A673 (cell line): ENCODE results near the gene TMUB2. TPM values are rescaled to one million over a fixed set of nuclear protein-coding genes. Genes with fewer than 3 reads are reported as not detected.

Experiments used
- BruUV-seq: library from RNA; stranded (reverse); fragments of 400-500 nt; replicated peaks from 2 replicates; lab custom pipeline; 2021; lab: Mats Ljungman, UMichigan
- CTCF ChIA-PET: fragments of 300-600 bp; sonication (Branson Sonifier 250); formaldehyde crosslinking; loops from one replicate; lab custom pipeline; 2022; ENCODE audit warnings: antibody characterized with exemption; lab: Charles Lee
- POLR2A ChIA-PET: fragments of 300-600 bp; sonication (Branson Sonifier 250); formaldehyde crosslinking; loops from one replicate; lab custom pipeline; 2022; ENCODE audit warnings: antibody characterized with exemption; ENCODE audit not compliant: low non-redundant PET; lab: Charles Lee
- DNase-seq: peaks from one replicate; pipeline ENCODE4 v3.0.0-alpha.2; 2015; ENCODE audit warnings: low spot score
- H3K27ac ChIP-seq: fragments of 200-600 bp; sonication (generic); 2 replicates; pipeline ENCODE4 v1.5.1; 2016; ENCODE audit warnings: mixed run types, low read depth, mild to moderate bottlenecking, mixed read lengths, antibody characterized with exemption, low read length; ENCODE audit not compliant: poor library complexity, severe bottlenecking
- H3K27me3 ChIP-seq: fragments of 200-600 bp; sonication (generic); replicated peaks from 2 replicates; pipeline ENCODE4 v1.6.1; 2017; ENCODE audit warnings: mixed run types, low read depth, mild to moderate bottlenecking, mixed read lengths, antibody characterized with exemption, low read length; ENCODE audit not compliant: insufficient read depth, poor library complexity
- H3K36me3 ChIP-seq: fragments of 200-600 bp; sonication (generic); 2 replicates; pipeline ENCODE4 v1.6.1; 2016; ENCODE audit warnings: mixed run types, mild to moderate bottlenecking, mixed read lengths, antibody characterized with exemption, low read length; ENCODE audit not compliant: insufficient read depth, poor library complexity, severe bottlenecking
- H3K4me1 ChIP-seq: fragments of 200-600 bp; sonication (generic); 2 replicates; pipeline ENCODE4 v1.6.1; 2017; ENCODE audit warnings: mixed run types, mild to moderate bottlenecking, mixed read lengths, antibody characterized with exemption, low read length; ENCODE audit not compliant: insufficient read depth, poor library complexity, severe bottlenecking
- H3K4me3 ChIP-seq: fragments of 200-600 bp; sonication (generic); 2 replicates; pipeline ENCODE4 v1.5.1; 2016; ENCODE audit warnings: low read depth, mixed run types, mild to moderate bottlenecking, mixed read lengths, low read length; ENCODE audit not compliant: poor library complexity, severe bottlenecking
- H3K9me3 ChIP-seq: fragments of 200-600 bp; sonication (generic); 2 replicates; pipeline ENCODE4 v1.6.1; 2016; ENCODE audit warnings: mixed run types, low read depth, mild to moderate bottlenecking, mixed read lengths, antibody characterized with exemption, low read length; ENCODE audit not compliant: poor library complexity, severe bottlenecking
- EZH2 ChIP-seq: fragments of 200-600 bp; sonication (generic); IDR thresholded peaks from 2 replicates; pipeline ENCODE4 v1.6.1; 2017; ENCODE audit warnings: borderline replicate concordance, low read depth, mild to moderate bottlenecking, mixed read lengths, antibody characterized with exemption, low read length; ENCODE audit not compliant: poor library complexity, severe bottlenecking
- intact Hi-C: fragments of 100-400 bp; cut with micrococcal nuclease; formaldehyde crosslinking; loops from one replicate; pipeline ENCODE4 v1.10.0; 2022; ENCODE audit not compliant: unreplicated experiment
- total RNA-seq: library from RNA; stranded (reverse); gene quantifications from 2 replicates; pipeline ENCODE4 v1.2.3, GENCODE V29; 2021
- TF ChIP-seq, protein P1 (sequence below): fragments of 300-800, 200-600 bp; sonication (generic); conservative IDR thresholded peaks from 2 replicates; pipeline ENCODE4 v1.5.1; 2017; ENCODE audit warnings: low read depth, mild to moderate bottlenecking, antibody characterized with exemption, low read length, moderate library complexity, mixed read lengths

The TMUB2 gene
- total RNA-seq, 1 experiment from 2014 or later, result 13.0 TPM

DNA sequence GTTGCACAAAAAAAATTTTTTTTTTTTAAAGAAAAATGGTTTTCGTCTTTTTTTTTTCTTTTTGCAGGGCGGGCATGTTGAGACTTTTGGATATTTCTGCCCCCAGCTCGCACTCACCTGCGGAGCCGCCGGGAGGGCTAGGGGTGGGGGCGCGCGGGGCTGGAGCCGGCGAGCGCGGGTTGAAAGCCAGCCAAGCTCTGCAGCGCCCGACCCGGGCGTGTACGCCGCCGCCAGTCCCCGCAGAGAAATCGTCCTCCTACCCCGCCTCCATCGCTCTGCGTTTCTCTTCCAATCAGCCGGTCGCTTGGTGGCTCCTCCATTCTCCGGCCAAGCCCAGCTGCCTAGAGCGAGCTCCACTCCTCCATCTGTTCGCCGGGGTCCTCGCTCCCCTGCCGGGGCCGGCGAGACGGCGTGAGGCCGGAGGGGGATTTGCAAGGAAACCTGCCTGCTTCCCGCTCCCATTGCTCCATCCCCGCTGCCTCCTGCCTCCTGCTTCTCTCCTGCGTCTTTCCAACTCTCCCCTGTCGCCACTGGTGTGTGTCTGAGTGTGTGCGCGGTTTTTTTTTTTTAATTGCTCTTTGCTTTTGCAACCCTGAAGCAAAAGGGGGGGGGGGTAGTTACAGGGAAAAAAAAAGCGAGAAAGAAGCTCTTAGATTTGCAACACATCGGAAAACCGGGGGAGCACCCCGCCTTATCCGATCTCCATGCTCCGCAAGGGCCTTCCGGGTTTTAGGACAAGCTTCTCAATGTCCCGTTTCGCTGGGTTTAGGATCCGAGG, 34.5 kb downstream of the TMUB2 start:
- H3K36me3 ChIP-seq, result peaks cover 9% of the 10 kb centered on the region
- H3K4me3 ChIP-seq, result peak overlapping the region; percentile 72
- intact Hi-C loops, result loop anchor here (5.0 kb wide), 1 partner anchor 106 kb away; no protein-coding TSS in a partner anchor
- ChIA-PET POLR2A (interaction anchor here (0.6 kb wide), 1 partner anchor 11 kb away, joined by 4 read pairs; no protein-coding TSS in a partner anchor), CTCF (interaction anchor here (0.5 to 0.8 kb wide), 4 partner anchors 101 to 928 kb away, joined by 3 to 5 read pairs (median 4); no protein-coding TSS in a partner anchor)
- DNase-seq, result peak; percentile 78
- no peaks in the 10 kb centered on the region for H3K9me3 ChIP-seq
- peaks cover 9% of the 10 kb centered on the region for H3K4me1 ChIP-seq
- TF ChIP-seq EZH2, result no peak
- TF ChIP-seq, protein P1, sequence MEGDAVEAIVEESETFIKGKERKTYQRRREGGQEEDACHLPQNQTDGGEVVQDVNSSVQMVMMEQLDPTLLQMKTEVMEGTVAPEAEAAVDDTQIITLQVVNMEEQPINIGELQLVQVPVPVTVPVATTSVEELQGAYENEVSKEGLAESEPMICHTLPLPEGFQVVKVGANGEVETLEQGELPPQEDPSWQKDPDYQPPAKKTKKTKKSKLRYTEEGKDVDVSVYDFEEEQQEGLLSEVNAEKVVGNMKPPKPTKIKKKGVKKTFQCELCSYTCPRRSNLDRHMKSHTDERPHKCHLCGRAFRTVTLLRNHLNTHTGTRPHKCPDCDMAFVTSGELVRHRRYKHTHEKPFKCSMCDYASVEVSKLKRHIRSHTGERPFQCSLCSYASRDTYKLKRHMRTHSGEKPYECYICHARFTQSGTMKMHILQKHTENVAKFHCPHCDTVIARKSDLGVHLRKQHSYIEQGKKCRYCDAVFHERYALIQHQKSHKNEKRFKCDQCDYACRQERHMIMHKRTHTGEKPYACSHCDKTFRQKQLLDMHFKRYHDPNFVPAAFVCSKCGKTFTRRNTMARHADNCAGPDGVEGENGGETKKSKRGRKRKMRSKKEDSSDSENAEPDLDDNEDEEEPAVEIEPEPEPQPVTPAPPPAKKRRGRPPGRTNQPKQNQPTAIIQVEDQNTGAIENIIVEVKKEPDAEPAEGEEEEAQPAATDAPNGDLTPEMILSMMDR, result no peak
- TSS peak; percentile 49 for BruUV-seq
- H3K27ac ChIP-seq, result peak overlapping the region; percentile 70
- no peaks in the 10 kb centered on the region for H3K27me3 ChIP-seq

DNA sequence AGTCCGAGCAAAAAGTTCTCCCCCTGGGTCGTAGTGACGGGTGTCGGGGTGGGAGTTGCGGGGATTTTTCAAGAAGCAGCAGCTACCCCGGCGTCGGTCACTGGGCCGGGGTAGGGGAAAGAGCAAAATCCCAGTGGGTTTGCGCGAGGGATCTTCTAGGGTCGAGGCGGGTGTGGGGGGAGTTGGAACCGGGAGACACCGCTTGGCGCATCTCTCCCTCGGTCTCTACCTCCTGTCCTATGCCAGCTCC, 35.0 kb downstream of the TMUB2 start:
- H3K27ac ChIP-seq, result peak overlapping the region; percentile 70
- peak overlapping the region; percentile 72 for H3K4me3 ChIP-seq
- DNase-seq, result no peak
- ChIA-PET POLR2A (interaction anchor here (0.6 kb wide), 1 partner anchor 10 kb away, joined by 4 read pairs; no protein-coding TSS in a partner anchor), CTCF (interaction anchor here (0.5 to 0.8 kb wide), 4 partner anchors 101 to 928 kb away, joined by 3 to 5 read pairs (median 4); no protein-coding TSS in a partner anchor)
- H3K27me3 ChIP-seq, result no peaks in the 10 kb centered on the region
- H3K36me3 ChIP-seq, result peaks cover 4% of the 10 kb centered on the region
- TF ChIP-seq, protein P1, result no peak
- no peak for TF ChIP-seq EZH2
- intact Hi-C loops, result loop anchor here (5.0 kb wide), 1 partner anchor 106 kb away; no protein-coding TSS in a partner anchor
- peaks cover 9% of the 10 kb centered on the region for H3K4me1 ChIP-seq
- BruUV-seq, result no TSS peak
- no peaks in the 10 kb centered on the region for H3K9me3 ChIP-seq

DNA sequence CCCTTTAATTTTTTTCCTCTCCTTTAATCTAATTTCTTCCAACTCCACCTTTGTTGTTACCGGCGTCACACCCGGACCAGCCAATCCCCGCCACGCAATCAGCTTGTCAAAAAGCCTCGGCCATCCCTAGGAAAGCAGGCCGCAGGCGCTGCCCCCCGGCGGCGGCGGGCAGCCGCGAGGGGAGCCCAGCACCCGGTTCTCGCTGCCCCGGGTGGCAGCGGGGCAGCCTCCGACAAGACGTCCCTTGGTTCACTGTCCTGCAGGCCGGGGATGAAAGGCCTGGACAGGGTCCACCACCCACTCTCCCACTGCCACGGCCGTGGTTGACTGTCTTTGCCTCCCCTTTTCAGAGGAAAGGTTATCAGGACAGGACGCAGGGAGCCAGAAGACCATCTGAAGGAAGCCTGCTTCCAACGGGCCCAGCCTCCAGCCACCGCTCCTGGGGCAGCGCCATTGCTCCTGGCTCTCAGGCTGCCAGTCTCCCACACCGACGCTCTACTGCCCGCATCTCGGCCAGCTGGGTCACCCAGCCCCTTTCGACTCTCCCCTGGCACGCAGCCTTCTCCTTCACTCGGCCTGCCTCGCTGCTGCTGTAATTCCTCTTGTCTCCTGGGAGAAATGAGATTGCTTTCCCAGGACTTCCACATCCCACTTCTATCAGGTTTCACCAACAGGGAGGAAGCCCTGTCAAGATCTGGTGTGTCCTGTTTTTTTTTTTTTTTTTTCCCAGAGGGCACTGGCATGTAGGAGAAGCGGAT, 35.5 kb downstream of the TMUB2 start:
- no peak overlapping the region for H3K27ac ChIP-seq
- ChIA-PET CTCF (interaction anchor here (0.5 to 0.8 kb wide), 4 partner anchors 102 to 927 kb away, joined by 3 to 5 read pairs (median 4); no protein-coding TSS in a partner anchor), POLR2A (no interaction called here)
- no TSS peak for BruUV-seq
- H3K4me3 ChIP-seq, result peak overlapping the region; percentile 72
- H3K9me3 ChIP-seq, result no peaks in the 10 kb centered on the region
- intact Hi-C loops, result loop anchor here (5.0 kb wide), 1 partner anchor 105 kb away; no protein-coding TSS in a partner anchor
- H3K27me3 ChIP-seq, result no peaks in the 10 kb centered on the region
- peaks cover 7% of the 10 kb centered on the region for H3K4me1 ChIP-seq
- DNase-seq, result peak; percentile 69
- no peaks in the 10 kb centered on the region for H3K36me3 ChIP-seq
- TF ChIP-seq, protein P1, result 0 out of 2 replicates have a peak, but pooled peaks have one; percentile 13
- TF ChIP-seq EZH2, result no peak
